Choroid plexus epithelial cell (primary cell): ENCODE data around the gene ELK4.

Source experiments
- DNase-seq: peaks from one replicate; pipeline ENCODE4 v3.0.0-alpha.2; 2010; ENCODE audit warnings: low read depth
- H3K4me3 ChIP-seq: 2 replicates; pipeline ENCODE4 v1.5.1; 2011; ENCODE audit warnings: low read depth, mild to moderate bottlenecking, control low read depth, low read length, moderate library complexity
- TF ChIP-seq, protein P1 (sequence below): conservative IDR thresholded peaks from 2 replicates; pipeline ENCODE4 v1.5.1; 2011; ENCODE audit warnings: low read depth, mild to moderate bottlenecking, control low read depth, inconsistent platforms, low read length, moderate library complexity

Gene ELK4

DNA sequence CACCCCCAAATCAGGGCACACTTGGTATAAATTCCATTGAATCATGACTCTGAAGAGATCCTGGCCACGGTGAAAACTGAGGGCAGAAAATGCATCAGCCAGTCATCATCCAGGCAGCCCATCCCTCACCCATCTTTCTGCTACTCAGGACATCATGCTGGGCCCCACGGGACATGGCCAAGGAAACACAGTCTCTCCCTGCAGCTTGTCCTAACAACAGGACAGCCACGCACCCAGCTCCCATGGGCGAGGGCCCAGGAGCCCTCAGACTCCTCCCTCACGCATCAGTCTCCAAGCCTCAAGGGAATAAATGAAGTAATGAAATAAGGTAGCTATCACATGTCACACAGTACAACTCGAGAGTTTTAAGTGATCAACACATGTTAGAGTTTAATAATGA lies 37.8 kb downstream of the ELK4 start:
- TF ChIP-seq, protein P1, sequence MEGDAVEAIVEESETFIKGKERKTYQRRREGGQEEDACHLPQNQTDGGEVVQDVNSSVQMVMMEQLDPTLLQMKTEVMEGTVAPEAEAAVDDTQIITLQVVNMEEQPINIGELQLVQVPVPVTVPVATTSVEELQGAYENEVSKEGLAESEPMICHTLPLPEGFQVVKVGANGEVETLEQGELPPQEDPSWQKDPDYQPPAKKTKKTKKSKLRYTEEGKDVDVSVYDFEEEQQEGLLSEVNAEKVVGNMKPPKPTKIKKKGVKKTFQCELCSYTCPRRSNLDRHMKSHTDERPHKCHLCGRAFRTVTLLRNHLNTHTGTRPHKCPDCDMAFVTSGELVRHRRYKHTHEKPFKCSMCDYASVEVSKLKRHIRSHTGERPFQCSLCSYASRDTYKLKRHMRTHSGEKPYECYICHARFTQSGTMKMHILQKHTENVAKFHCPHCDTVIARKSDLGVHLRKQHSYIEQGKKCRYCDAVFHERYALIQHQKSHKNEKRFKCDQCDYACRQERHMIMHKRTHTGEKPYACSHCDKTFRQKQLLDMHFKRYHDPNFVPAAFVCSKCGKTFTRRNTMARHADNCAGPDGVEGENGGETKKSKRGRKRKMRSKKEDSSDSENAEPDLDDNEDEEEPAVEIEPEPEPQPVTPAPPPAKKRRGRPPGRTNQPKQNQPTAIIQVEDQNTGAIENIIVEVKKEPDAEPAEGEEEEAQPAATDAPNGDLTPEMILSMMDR, result no peak
- DNase-seq, result no peak
- no peak overlapping the region for H3K4me3 ChIP-seq

- TF ChIP-seq, protein P1, result no peak
- H3K4me3 ChIP-seq, result no peak overlapping the region
- no peak for DNase-seq
These were observed 38.3 kb downstream of the ELK4 start for GRCh38 chr1:205593532-205593931.

DNA sequence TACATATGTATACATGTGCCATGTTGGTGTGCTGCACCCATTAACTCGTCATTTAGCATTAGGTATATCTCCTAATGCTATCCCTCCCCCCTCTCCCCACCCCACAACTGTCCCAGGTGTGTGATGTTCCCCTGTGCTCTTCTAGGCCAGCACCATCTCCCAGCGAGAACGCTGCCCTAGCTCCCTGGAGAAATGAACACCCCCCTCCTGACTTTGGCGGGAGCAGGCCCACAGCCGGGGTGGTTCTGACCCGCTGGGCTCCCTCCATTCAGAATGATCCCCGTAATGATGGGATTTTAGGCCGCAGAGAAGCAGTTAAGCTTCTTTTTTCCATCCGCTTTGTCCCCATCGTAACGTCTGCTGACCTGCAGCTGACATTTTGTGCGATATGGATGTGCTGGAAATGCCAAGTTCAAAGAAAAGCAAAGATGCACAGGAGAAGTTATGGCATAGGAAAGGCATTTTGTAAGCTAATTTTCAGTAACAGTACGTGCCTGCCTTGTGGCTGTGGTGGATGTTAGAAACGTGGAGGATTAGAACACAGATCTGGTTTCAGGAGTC lies 39.3 kb downstream of the ELK4 start:
- no peak for DNase-seq
- no peak overlapping the region for H3K4me3 ChIP-seq
- TF ChIP-seq, protein P1, result no peak

GRCh38 chr1:205591522-205592351 lies 40.1 kb downstream of the ELK4 start:
- TF ChIP-seq, protein P1, result peak; percentile 95
- DNase-seq, result peak; percentile 81
- peak overlapping the region; percentile 56 for H3K4me3 ChIP-seq

- TF ChIP-seq, protein P1, result no peak
These were observed 40.9 kb downstream of the ELK4 start for GRCh38 chr1:205590777-205591513.

DNA sequence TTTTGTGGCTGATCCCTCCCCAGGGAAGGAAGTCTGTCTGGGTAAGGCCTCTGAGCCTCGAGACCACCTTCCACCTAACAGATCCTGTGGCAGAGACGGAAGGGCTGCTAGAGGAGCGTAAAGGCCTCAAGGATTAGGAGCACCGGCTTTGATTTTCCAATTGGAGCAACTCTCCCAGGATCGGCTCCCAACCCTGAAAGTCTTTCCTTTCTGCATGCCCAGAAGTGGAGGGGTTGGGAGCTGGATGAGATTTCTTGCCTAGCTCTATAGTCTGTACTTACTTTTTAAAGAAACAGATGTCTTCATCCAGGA lies 41.4 kb downstream of the ELK4 start:
- TF ChIP-seq, protein P1, result no peak
- no peak for DNase-seq
- H3K4me3 ChIP-seq, result no peak overlapping the region

More at GRCh38 chr1:205590777-205591513, 40.9 kb downstream of the ELK4 start:
- no peak overlapping the region for H3K4me3 ChIP-seq
- DNase-seq, result no peak
